ENCODE measurements around the gene MPP4.

The MPP4 gene

DNA sequence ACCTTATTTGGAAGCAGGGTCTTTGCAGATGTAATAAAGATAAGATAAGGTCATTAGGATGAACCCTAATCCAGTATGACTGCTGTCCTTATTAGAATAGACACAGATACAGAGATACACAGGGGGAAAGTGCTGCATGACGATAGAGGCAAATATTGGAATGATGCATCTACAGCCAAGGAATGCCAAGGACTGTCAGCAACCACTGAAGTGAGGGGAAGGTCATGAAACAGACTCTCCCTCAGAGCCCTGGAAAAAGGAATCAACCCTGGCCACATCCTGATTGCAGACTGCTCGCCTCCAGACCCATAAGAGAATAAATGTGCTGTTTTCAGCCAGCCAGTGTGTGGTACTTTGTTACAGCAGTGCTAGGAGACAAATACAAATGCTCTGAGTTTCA, 69.9 kb downstream of the MPP4 start:
- Histone ChIP-seq H3K4me3 (ENCODE audit: low read depth, low read length) (no peak overlapping the region), H3K36me3 (peaks cover 78% of the 10 kb centered on the region), H3K27me3 (ENCODE audit: insufficient read depth, low read depth, severe bottlenecking) (no peaks in the 10 kb centered on the region), H3K9me3 (ENCODE audit: severe bottlenecking) (no peaks in the 10 kb centered on the region), H3K27ac (no peak overlapping the region)
- TF ChIP-seq, protein P1, sequence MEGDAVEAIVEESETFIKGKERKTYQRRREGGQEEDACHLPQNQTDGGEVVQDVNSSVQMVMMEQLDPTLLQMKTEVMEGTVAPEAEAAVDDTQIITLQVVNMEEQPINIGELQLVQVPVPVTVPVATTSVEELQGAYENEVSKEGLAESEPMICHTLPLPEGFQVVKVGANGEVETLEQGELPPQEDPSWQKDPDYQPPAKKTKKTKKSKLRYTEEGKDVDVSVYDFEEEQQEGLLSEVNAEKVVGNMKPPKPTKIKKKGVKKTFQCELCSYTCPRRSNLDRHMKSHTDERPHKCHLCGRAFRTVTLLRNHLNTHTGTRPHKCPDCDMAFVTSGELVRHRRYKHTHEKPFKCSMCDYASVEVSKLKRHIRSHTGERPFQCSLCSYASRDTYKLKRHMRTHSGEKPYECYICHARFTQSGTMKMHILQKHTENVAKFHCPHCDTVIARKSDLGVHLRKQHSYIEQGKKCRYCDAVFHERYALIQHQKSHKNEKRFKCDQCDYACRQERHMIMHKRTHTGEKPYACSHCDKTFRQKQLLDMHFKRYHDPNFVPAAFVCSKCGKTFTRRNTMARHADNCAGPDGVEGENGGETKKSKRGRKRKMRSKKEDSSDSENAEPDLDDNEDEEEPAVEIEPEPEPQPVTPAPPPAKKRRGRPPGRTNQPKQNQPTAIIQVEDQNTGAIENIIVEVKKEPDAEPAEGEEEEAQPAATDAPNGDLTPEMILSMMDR (IDR thresholded peaks at IDR 0.05; ENCODE audit: low read depth, low read length): no peak
- DNase-seq: no peak

DNA sequence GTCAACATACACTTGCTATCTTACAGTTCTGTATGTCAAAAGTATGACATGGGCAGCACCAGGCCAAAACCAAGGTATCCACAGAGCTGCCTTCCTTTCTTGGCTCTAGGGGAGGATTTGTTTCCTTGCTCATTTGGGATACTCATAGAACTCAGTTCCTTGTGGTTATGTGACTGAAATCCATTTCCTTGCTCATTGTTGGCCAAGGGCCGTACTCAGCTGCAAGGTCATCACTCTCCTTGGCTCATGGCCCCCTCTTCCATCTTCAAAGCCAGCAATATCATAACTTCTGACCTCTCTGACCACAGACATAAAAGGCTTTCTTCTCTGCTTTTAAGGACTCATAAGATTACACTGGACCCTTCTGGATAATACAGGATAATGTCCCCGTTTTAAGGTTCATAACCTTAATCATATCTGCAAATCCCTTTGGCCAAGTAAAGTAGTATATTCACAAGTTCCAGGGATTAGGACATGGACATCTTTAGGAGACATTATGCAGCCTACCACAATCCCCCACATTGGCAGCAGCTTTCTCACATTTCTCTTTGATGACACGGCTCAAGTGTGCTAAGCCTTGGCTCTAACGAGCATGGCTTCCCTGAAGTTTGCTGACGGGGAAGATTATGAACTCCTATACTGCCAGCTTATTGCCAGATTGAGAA, 76.0 kb downstream of the MPP4 start:
- Histone ChIP-seq H3K27ac (no peak overlapping the region), H3K9me3 (ENCODE audit: severe bottlenecking) (no peaks in the 10 kb centered on the region), H3K36me3 (peaks cover 22% of the 10 kb centered on the region), H3K4me3 (ENCODE audit: low read depth, low read length) (no peak overlapping the region), H3K27me3 (ENCODE audit: insufficient read depth, low read depth, severe bottlenecking) (no peaks in the 10 kb centered on the region)
- peak; percentile 42 for DNase-seq
- TF ChIP-seq, protein P1 (IDR thresholded peaks at IDR 0.05; ENCODE audit: low read depth, low read length): no peak

DNA sequence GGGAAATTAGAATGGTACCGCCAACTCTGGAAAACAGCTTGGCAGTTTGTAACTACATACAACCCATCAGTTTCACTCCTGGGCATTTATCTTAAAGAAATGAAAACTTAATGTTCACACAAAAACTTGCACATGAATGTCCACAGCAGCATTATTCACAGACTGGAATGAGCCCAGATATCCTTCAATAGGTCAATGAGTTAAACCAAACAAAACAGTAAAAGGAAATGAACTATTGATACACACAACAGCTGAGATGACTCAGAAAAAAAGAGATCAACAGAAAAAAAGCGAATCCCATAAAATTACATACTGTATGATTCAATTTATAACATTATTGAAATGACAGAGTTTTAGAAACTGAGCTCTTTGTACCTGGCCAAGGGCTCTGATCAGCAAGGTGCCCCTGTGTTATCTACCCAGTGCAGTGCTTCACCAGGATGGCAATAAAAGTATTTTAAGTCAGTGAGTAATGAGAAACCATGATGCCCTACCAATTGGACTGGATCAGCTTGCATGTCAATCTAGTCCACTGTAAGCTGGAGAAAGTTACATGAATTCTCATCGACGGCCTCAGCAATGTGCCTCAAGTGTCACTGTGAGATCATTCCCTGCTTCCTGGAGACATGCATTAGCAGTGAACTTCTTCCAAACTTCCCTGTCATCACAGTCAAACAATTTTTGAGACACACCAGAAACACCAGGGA, 77.0 kb downstream of the MPP4 start:
- Histone ChIP-seq H3K4me3 (ENCODE audit: low read depth, low read length) (no peak overlapping the region), H3K27ac (no peak overlapping the region), H3K27me3 (ENCODE audit: insufficient read depth, low read depth, severe bottlenecking) (no peaks in the 10 kb centered on the region), H3K36me3 (peaks cover 14% of the 10 kb centered on the region), H3K9me3 (ENCODE audit: severe bottlenecking) (no peaks in the 10 kb centered on the region)
- TF ChIP-seq, protein P1 (IDR thresholded peaks at IDR 0.05; ENCODE audit: low read depth, low read length): no peak
- no peak for DNase-seq

DNA sequence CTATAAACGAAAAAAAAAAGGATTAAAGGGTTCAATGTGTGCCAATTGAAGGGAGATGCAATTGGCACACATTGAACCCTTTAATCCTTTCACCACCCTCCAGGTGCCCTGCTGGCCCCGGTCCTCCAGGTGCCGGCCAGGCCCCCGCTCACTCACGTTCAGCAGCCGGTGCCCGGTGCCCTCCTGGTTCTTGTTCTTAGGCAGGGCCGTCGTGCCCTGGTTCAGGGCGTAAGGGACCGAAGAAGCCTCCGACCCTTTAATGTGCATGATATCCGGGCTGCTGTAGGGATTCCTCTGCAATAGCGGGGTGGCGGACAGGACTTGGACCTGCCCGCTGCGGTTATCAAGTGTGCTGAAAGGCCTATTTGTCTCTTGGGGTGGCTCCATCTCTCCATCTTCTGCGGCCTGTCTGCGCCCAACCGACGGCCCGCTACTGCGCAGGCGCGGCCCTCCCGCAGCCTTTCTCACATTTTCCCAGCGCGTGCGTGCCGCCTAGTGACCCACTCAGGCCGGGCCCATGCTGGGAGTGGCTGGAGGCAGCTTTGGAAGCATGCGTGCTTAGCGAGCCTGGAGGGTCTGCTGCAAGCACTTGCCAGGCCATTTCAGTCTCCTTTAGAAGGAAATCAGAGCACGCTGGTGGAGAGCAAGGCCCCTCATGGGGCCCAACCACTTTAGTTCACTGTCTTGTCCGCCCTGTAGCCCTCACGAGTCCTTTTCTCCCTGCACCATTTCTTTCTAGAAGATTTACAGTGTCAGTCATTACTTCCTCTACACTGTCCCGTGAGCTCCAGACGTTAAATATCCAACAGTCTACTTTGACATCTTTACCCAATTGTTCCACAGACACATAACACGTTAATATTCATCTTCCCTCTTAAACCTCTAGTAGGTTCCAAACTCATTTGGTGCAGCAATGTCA, 79.4 kb downstream of the MPP4 start:
- Histone ChIP-seq H3K9me3 (ENCODE audit: severe bottlenecking) (no peaks in the 10 kb centered on the region), H3K36me3 (no peaks in the 10 kb centered on the region), H3K27me3 (ENCODE audit: insufficient read depth, low read depth, severe bottlenecking) (no peaks in the 10 kb centered on the region), H3K4me3 (ENCODE audit: low read depth, low read length) (no peak overlapping the region), H3K27ac (no peak overlapping the region)
- TF ChIP-seq, protein P1 (IDR thresholded peaks at IDR 0.05; ENCODE audit: low read depth, low read length): no peak
- DNase-seq: no peak

DNA sequence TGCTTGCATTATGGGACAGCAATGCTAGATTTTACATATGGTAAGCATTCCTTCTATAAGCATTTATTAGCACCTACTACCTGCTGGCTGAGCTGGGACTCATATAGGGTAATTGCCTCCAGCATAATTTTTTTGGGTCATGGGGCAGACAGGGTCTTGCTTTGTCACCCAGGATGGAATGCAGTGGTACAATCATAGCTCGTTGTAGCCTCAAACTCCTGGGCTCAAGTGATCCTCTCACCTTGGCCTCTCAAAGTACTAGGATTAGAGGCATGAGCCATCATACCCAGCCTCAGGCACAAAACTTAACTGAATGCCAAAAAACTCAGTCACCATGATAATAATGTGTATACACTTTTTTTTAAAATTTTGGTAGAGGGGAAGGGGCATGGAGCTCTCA, 90.4 kb downstream of the MPP4 start:
- no peaks in the 10 kb centered on the region for H3K27me3 ChIP-seq (ENCODE audit: insufficient read depth, low read depth, severe bottlenecking)
- no peaks in the 10 kb centered on the region for H3K36me3 ChIP-seq
- H3K4me3 ChIP-seq (ENCODE audit: low read depth, low read length): no peak overlapping the region
- no peak overlapping the region for H3K27ac ChIP-seq
- no peaks in the 10 kb centered on the region for H3K9me3 ChIP-seq (ENCODE audit: severe bottlenecking)
- no peak for DNase-seq
- TF ChIP-seq, protein P1 (IDR thresholded peaks at IDR 0.05; ENCODE audit: low read depth, low read length): no peak
